K562 (cell line): Measurements from ENCODE around the gene DHX8.

Experiments
- ELF1 ChIP-seq: fragments of 200-800 bp; sonication (Bioruptor generic); IDR thresholded peaks from 2 replicates; pipeline ENCODE4 v1.6.1; 2016; ENCODE audit warnings: missing genetic modification characterization, missing compliant biosample characterization
- EZH2 ChIP-seq: IDR thresholded peaks from 2 replicates; pipeline ENCODE4 v1.6.1; 2012; ENCODE audit warnings: low read depth, mild to moderate bottlenecking, inconsistent platforms, low read length, borderline replicate concordance
- FOXK1 ChIP-seq: sonication (generic); formaldehyde crosslinking; IDR thresholded peaks from 2 replicates; pipeline ENCODE4 v1.8.0; 2022; ENCODE audit warnings: missing genetic modification reagents, mild to moderate bottlenecking, borderline replicate concordance
- GATAD2B ChIP-seq: fragments of 450-650 bp; IDR thresholded peaks from 2 replicates; pipeline ENCODE4 v1.6.1; 2017; ENCODE audit warnings: mild to moderate bottlenecking, borderline replicate concordance
- HDAC3 ChIP-seq: fragments of 450-650 bp; IDR thresholded peaks from 2 replicates; pipeline ENCODE4 v1.6.1; 2018; ENCODE audit warnings: borderline replicate concordance, mild to moderate bottlenecking, moderate library complexity; ENCODE audit not compliant: partially characterized antibody
- HDAC8 ChIP-seq: fragments of 450-650 bp; IDR thresholded peaks from 2 replicates; pipeline ENCODE4 v1.6.1; 2016; ENCODE audit warnings: mild to moderate bottlenecking, missing genetic modification characterization, moderate library complexity, missing compliant biosample characterization
- HLTF ChIP-seq: fragments of 450-650 bp; IDR thresholded peaks from 2 replicates; pipeline ENCODE4 v1.6.1; 2016
- JUND ChIP-seq, 2 experiments: IDR thresholded peaks; 2 replicates in 1 of 2; 3 replicates in 1 of 2; pipeline ENCODE4 v1.6.1; 2011; ENCODE audit warnings: borderline replicate concordance in 2 of 2, low read depth in 2 of 2, low read length in 2 of 2, improper control_type of control experiment in 1 of 2, missing biosample characterization in 1 of 2, missing genetic modification characterization in 1 of 2, missing genetic modification reagents in 1 of 2
- POLR2A ChIP-seq: fragments of 450-650 bp; conservative IDR thresholded peaks from 2 replicates; pipeline ENCODE4 v1.6.1; 2016
- SRSF9 ChIP-seq: fragments of 200-400 bp; formaldehyde crosslinking; IDR thresholded peaks from 2 replicates; pipeline ENCODE4 v1.6.1; 2017; ENCODE audit warnings: low read depth, low read length, borderline replicate concordance

- TF ChIP-seq ELF1 (no peak), POLR2A (no peak), HDAC8 (tag) (no peak), GATAD2B (no peak), HLTF (no peak), EZH2 (no peak), SRSF9 (no peak), FOXK1 (no peak), HDAC3 (no peak), JUND (IDR thresholded peaks at IDR 0.05; ENCODE audit: borderline replicate concordance, low read depth, low read length) (no peak), JUND (tag; IDR thresholded peaks at IDR 0.05; ENCODE audit: borderline replicate concordance, low read depth, low read length) (no peak)
These were observed 38.7 kb upstream of the DHX8 start for GRCh38 chr17:43445009-43445589.
